Testis (tissue), 3 donors: Measurements from ENCODE around the gene PRSS33. TPM values are rescaled to one million over a fixed set of nuclear protein-coding genes. Genes with fewer than 3 reads are reported as not detected.

ENCODE experiments used
- DNase-seq: peaks from one replicate; pipeline ENCODE4 v3.0.0-alpha.2; 2019
- H3K27ac ChIP-seq, 2 donors: fragments of 200-600 bp; sonication (generic); one replicate each; pipeline ENCODE4 v1.5.1; 2019
- H3K27me3 ChIP-seq: fragments of 200-600 bp; sonication (generic); one replicate; pipeline ENCODE4 v1.5.1; 2019
- H3K36me3 ChIP-seq: fragments of 200-600 bp; sonication (generic); one replicate; pipeline ENCODE4 v1.5.1; 2017; ENCODE audit warnings: low read depth; ENCODE audit errors: missing control alignments
- H3K4me1 ChIP-seq: fragments of 200-600 bp; sonication (generic); one replicate; pipeline ENCODE4 v1.5.1; 2019
- H3K4me3 ChIP-seq, 2 donors: fragments of 200-600 bp; sonication (generic); one replicate each; pipeline ENCODE4 v1.5.1; 2017 to 2019
- H3K9me3 ChIP-seq: fragments of 200-600 bp; sonication (generic); one replicate; pipeline ENCODE4 v1.5.1; 2017
- CTCF ChIP-seq, 3 experiments: fragments of 450-650 bp in 2 of 3; fragments of 200-600 bp in 1 of 3; sonication (generic) in 1 of 3; IDR thresholded peaks; one replicate each; pipeline ENCODE4 v1.5.1; 2016 to 2019; ENCODE audit warnings: antibody characterized with exemption in 3 of 3, mild to moderate bottlenecking in 2 of 3, moderate library complexity in 1 of 3
- POLR2A ChIP-seq: fragments of 450-650 bp; IDR thresholded peaks from one replicate; pipeline ENCODE4 v1.6.1; 2017; ENCODE audit warnings: antibody characterized with exemption, mild to moderate bottlenecking, moderate library complexity
- WGBS, 2 donors: methylation state at CpG; one replicate each; pipeline ENCODE4 v1.1.5; 2018; 5-methylcytosine and 5-hydroxymethylcytosine counted together
- intact Hi-C: fragments of 100-400 bp; cut with DNase I; formaldehyde crosslinking; loops from one replicate; pipeline ENCODE4 v1.15.1; 2023; ENCODE audit warnings: low total_unique reads
- polyA plus RNA-seq: library from polyadenylated mRNA; stranded (reverse); fragments of 350-450 nt; fragmentation: Illumina TruSeq; extraction: RNeasy Lipid Tissue Mini Kit (QIAGEN cat#74804); gene quantifications from one replicate; pipeline ENCODE4 v1.2.3, GENCODE V29; 2014; ENCODE audit warnings: low read depth, low replicate concordance; ENCODE audit not compliant: insufficient read depth
- total RNA-seq, 2 donors: library from RNA; depleted of rRNA; stranded (reverse); fragments of >200 nt; gene quantifications; one replicate each; pipeline ENCODE4 v1.2.3, GENCODE V29; 2016

Gene PRSS33
- total and polyA plus RNA-seq, 3 donors from 2014 or later = 0.93 to 4.4 TPM; not detected in 1

- Histone ChIP-seq H3K4me1 (no peaks in the 10 kb centered on the region), H3K9me3 (no peaks in the 10 kb centered on the region), H3K27ac (no peak overlapping the region), H3K36me3 (no peaks in the 10 kb centered on the region), H3K27me3 (no peaks in the 10 kb centered on the region), H3K4me3 (no peak overlapping the region)
- 57 to 68% methylated on average over 8 of the region's 8 CpGs for WGBS, 2 donors
- no peak for DNase-seq
- TF ChIP-seq CTCF (IDR thresholded peaks at IDR 0.05) (no peak), POLR2A (no peak)
- intact Hi-C loops = no loop called here
These were observed 47.5 kb downstream of the PRSS33 start for GRCh38 chr16:2739625-2740430.

GRCh38 chr16:2738615-2739014 lies 48.7 kb downstream of the PRSS33 start:
- no peak overlapping the region for H3K27ac ChIP-seq
- intact Hi-C loops = no loop called here
- H3K27me3 ChIP-seq = no peaks in the 10 kb centered on the region
- H3K9me3 ChIP-seq = no peaks in the 10 kb centered on the region
- no peaks in the 10 kb centered on the region for H3K36me3 ChIP-seq
- no peak for TF ChIP-seq CTCF (IDR thresholded peaks at IDR 0.05)
- no peak for TF ChIP-seq POLR2A
- 87% methylated on average over 5 of the region's 5 CpGs; no CpG with 5 or more reads in 1 of the 2 donors for WGBS, 2 donors
- no peak overlapping the region for H3K4me3 ChIP-seq
- DNase-seq = no peak
- H3K4me1 ChIP-seq = no peaks in the 10 kb centered on the region

GRCh38 chr16:2737895-2738418 lies 49.4 kb downstream of the PRSS33 start:
- WGBS, 2 donors = 62 to 83% methylated on average over 6 to 7 of the region's 7 CpGs
- no peaks in the 10 kb centered on the region for H3K27me3 ChIP-seq
- no peak overlapping the region for H3K27ac ChIP-seq
- H3K4me3 ChIP-seq = no peak overlapping the region
- H3K9me3 ChIP-seq = no peaks in the 10 kb centered on the region
- TF ChIP-seq CTCF (IDR thresholded peaks at IDR 0.05) (no peak), POLR2A (no peak)
- intact Hi-C loops = no loop called here
- H3K36me3 ChIP-seq = no peaks in the 10 kb centered on the region
- no peak for DNase-seq
- H3K4me1 ChIP-seq = no peaks in the 10 kb centered on the region

- H3K4me3 ChIP-seq = no peak overlapping the region
These were observed 50.1 kb downstream of the PRSS33 start for GRCh38 chr16:2737238-2737605.

More at GRCh38 chr16:2737238-2737605, 50.1 kb downstream of the PRSS33 start:
- H3K27me3 ChIP-seq = no peaks in the 10 kb centered on the region
- WGBS, 2 donors = 66 to 80% methylated on average over 5 of the region's 5 CpGs
- DNase-seq = no peak
- H3K36me3 ChIP-seq = no peaks in the 10 kb centered on the region
- intact Hi-C loops = no loop called here
- H3K27ac ChIP-seq = no peak overlapping the region
- no peaks in the 10 kb centered on the region for H3K9me3 ChIP-seq
- TF ChIP-seq CTCF (IDR thresholded peaks at IDR 0.05) (no peak), POLR2A (no peak)
- no peaks in the 10 kb centered on the region for H3K4me1 ChIP-seq
